Measurements from ENCODE around the gene SLC26A1.

DNA sequence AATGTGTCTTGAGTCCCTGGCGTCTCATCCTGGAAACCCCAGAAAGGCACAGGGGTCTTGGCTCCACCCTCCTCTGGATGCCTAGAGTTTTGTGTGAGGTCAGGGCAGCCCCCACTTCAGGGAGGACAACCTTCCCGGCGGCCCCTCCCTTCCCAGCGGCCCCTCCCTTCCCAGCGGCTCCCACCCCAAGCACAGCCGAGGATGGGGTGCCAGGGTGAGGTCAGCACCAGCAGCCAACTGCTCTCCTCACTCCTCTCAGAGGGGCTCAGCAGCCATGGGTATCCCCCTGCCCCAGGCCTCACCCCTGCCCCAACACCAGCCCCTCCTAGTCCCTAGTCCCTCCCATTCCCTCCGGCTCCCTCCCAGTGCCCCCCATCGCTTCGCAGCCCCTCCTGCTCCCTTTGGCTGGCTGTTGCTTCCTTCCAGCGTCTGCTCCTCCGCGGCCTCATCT is 37.2 kb downstream of the SLC26A1 start:
- TF ChIP-seq, protein P1, sequence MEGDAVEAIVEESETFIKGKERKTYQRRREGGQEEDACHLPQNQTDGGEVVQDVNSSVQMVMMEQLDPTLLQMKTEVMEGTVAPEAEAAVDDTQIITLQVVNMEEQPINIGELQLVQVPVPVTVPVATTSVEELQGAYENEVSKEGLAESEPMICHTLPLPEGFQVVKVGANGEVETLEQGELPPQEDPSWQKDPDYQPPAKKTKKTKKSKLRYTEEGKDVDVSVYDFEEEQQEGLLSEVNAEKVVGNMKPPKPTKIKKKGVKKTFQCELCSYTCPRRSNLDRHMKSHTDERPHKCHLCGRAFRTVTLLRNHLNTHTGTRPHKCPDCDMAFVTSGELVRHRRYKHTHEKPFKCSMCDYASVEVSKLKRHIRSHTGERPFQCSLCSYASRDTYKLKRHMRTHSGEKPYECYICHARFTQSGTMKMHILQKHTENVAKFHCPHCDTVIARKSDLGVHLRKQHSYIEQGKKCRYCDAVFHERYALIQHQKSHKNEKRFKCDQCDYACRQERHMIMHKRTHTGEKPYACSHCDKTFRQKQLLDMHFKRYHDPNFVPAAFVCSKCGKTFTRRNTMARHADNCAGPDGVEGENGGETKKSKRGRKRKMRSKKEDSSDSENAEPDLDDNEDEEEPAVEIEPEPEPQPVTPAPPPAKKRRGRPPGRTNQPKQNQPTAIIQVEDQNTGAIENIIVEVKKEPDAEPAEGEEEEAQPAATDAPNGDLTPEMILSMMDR (IDR thresholded peaks at IDR 0.05), result no peak
- TF ChIP-seq POLR2A (IDR thresholded peaks at IDR 0.05), result no peak

Data from lower leg skin (tissue), 3 donors.